Stimulated activated CD4-positive, alpha-beta T cell treated with anti-CD3 and anti-CD28 coated beads, Interleukin-1b, Interleukin-23, amount 100 ng/mL, for 48 hours (primary cell): ENCODE data around the gene NOL9.

Experiments
- DNase-seq: peaks from one replicate; pipeline ENCODE4 v3.0.0-alpha.2; 2020

NOL9 gene

DNA sequence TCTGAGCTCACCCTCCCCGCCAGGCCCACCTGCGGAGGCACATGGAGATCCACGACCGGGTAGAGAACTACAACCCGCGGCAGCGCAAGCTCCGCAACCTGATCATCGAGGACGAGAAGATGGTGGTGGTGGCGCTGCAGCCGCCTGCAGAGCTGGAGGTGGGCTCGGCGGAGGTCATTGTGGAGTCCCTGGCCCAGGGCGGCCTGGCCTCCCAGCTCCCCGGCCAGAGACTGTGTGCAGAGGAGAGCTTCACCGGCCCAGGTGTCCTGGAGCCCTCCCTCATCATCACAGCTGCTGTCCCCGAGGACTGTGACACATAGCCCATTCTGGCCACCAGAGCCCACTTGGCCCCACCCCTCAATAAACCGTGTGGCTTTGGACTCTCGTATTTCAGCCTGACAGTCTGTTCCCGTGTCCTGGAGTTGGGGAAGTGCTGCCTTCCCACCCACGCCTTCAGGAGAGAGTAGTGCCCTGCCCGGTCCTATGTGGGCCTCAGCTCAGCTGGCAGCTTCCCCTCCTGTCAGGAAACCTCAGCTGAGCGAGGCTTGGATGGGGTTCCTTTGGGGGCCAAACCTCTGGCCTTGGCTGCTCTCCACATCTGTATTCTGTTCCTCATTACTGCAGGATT lies 34.7 kb upstream of the NOL9 start:
- no peak for DNase-seq

- no peak for DNase-seq
Observed at GRCh38 chr1:6588128-6588892, 34.0 kb upstream of the NOL9 start.

- no peak for DNase-seq
Observed at GRCh38 chr1:6587261-6588005, 33.1 kb upstream of the NOL9 start.

DNA sequence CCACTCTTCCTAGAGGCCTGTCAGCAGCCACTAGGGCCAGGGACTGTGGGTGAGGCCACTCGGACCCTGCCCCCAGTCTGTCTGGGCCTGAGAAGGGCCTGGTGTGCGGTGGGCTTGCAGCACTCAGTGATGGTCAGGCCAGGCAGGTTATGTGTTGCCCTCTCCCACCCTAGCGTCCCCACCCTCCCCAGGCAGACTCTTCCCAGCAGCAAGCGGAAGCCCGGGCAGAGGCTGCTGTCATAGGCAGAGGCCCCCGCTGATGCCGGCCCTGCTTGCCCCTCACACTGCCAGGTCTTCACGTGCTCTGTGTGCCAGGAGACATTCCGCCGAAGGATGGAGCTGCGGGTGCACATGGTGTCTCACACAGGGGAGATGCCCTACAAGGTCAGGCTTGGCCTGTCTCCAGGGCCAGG lies 32.1 kb upstream of the NOL9 start:
- DNase-seq, result no peak

GRCh38 chr1:6585841-6586240 lies 31.5 kb upstream of the NOL9 start:
- DNase-seq, result no peak

DNA sequence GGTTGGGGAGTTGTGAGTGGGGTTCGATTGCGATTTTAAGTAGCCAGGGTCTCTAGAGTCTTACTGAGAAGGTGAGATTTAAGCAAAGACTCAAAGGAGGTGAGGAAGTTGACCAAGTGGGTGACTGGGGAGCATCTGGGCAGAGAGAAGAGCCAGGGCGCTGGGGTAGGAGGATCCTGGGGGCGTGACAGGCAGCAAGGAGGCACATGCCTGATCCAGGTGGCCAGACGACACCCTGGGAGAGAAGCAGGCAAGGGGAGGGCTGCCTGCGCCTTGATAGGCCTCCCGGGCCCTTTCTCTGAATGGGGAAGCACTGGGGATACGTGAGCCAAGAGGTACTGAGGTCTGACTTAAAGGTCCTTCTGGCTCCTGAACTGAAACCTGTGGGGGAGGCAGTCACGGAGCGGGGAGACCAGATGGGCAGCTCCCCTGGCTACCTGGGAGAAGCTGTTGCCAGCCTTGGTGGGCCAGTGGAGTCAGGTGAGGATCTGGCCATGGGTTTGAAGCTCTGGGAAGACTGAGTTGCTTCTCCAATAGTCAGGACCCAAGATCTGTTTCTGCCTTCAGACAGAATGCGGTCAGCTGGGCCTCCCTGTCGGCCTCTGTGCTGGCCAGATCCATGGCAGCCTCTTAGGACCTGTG lies 30.9 kb upstream of the NOL9 start:
- DNase-seq, result no peak

DNA sequence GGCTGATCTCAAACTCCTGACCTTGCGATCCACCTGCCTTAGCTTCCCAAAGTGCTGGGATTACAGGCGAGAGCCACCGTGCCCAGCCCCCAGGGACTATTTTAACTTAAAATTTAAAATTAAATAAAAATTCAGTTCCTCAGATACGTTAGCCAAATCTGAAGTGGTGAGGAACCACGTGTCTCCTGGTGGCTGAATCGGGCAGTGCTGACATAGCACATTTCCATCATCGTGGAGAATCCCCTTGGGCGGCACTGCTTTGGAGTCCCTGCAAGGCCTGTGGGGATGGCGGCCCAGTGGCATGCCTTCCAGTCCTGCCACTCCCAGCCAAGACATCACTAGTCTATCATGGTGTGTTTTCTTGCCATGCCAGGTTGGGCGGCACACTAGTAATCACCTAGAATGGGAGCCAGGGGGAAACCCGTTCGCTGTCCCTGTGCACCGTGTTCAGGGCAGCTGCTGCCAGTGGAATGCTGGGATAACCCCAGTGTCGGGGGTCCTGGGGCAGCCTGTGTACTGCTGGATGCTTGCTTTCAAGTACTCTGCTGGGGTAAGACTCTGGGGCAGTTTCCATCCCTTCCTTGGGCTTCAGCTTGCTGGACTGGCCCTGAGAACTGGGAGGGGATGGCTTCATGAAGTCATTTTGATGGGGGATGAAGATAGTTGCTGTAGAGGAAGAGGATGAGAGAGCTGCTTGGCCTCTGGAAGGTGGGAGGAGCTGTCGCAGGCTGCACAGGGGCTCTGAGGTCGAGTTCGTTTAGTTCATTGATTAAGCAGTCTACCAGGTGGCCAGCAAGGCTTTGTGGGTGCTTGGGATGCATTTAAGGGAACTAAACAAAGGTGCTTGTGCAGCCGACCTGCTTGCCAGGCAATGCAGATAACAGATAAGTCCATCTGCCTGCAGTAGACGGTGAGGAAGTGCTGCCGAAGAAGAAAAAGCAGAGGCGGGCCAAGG lies 30.1 kb upstream of the NOL9 start:
- DNase-seq, result no peak

DNA sequence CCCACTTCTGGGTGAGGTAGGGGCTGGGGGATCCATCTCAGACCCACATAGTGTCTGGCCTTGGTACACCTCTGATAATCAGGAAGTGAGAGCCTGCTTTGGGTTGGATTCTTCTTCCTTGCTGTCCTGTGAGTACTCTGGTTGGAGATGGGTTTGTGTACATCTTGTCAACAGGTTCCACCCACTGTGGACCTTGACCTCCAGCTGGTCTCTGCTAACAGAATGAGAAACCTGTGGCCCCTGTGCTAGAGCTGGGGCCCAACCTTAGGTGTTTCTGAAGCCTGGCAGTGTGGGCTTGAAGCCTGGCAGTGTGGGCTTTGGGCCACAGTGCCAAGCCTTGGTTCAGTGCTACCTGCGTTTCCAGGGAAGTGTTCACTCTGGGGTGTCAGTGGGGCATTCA lies 28.1 kb upstream of the NOL9 start:
- DNase-seq, result no peak

DNA sequence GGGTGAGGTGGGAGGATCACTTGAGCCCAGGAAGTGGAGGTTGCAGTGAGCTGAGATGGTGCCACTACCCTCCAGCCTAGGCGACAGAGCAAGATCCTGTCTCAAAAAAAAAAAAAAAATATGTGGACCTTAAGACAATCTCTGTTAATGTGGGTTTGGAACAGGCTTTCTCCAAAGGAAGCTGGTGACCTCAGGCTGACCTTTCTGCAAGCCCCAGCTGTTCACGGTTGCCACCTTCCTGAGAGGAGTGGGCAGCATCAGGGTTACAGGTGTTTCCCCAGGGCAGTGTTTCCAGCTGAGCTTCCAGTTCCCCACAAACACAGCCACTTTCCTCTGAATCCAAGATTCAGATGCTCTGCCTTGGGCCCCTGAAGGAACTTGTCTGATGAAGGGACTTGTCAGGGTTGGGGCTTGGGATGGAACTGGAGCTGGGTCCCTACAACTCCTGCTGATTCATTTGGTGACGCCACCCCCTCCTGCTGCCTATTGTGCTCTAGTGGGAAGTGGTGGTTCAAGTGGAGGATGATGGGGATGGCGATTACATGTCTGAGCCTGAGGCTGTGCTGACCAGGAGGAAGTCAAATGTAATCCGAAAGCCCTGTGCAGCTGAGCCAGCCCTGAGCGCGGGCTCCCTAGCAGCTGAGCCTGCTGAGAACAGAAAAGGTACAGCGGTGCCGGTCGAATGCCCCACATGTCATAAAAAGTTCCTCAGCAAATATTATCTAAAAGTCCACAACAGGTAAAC lies 27.4 kb upstream of the NOL9 start:
- DNase-seq, result no peak

- DNase-seq, result no peak
Observed at GRCh38 chr1:6580593-6581409, 26.5 kb upstream of the NOL9 start.

- no peak for DNase-seq
Observed at GRCh38 chr1:6580119-6580592, 25.8 kb upstream of the NOL9 start.

GRCh38 chr1:6579374-6580118 lies 25.2 kb upstream of the NOL9 start, which contains the start of gene ZBTB48:
Gene ZBTB48 (plus strand): TSS chr1:6579994. CDS start chr1:6580610, 616 bp downstream.
- peak; percentile 97 for DNase-seq

DNA sequence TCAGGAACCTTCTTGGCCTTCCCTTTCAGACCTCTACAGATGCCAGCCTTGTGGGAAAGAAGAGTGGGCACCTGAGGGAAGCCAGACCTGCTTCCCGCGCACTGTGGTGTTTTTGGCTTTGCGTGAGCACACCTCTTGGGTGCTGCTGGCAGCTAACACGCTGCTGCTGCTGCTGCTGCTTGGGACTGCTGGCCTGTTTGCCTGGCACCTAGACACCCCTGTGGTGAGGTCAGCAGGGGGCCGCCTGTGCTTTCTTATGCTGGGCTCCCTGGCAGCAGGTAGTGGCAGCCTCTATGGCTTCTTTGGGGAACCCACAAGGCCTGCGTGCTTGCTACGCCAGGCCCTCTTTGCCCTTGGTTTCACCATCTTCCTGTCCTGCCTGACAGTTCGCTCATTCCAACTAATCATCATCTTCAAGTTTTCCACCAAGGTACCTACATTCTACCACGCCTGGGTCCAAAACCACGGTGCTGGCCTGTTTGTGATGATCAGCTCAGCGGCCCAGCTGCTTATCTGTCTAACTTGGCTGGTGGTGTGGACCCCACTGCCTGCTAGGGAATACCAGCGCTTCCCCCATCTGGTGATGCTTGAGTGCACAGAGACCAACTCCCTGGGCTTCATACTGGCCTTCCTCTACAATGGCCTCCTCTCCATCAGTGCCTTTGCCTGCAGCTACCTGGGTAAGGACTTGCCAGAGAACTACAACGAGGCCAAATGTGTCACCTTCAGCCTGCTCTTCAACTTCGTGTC lies 24.5 kb upstream of the NOL9 start:
- no peak for DNase-seq

- DNase-seq, result no peak
Observed at GRCh38 chr1:6577831-6578525, 23.7 kb upstream of the NOL9 start.

GRCh38 chr1:6574818-6575217 lies 20.5 kb upstream of the NOL9 start:
- no peak for DNase-seq

- no peak for DNase-seq
Observed at GRCh38 chr1:6574025-6574620, 19.8 kb upstream of the NOL9 start.

DNA sequence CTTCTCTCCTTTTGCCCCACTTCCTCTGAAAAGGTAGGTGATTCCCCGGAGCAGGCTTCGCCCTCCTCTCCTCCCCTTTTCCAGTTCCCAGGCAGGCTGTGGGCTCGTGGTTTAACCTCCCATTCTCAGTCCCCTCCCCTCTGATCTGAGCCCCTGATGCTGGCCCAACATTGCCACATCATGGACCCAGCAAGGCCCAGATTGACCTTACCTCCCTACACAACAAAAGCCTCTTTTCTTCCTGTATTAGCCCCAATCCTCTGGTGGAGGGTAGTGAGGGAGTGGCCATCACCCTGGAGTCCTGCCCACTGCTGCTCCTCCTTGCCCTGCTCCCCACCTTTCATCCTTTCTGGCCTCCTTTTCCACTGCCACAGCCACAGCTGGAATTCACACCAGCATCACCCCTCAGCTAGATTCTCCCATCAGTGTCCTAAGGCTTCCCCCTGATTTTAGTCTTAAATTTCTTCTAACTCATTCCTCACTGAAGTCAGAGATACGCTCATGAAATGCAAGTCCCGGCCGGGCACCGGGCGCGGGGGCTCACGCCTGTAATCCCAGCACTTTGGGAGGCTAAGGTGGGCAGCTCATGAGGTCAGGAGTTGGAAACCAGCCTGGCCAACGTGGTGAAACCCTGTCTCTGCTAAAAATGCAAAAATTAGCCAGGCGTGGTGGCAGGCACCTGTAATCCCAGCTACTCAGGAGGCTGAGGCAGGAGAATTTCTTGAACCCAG lies 18.5 kb upstream of the NOL9 start:
- DNase-seq, result no peak
